ENCODE results near the gene MPHOSPH9. TPM values are rescaled to one million over a fixed set of nuclear protein-coding genes. Genes with fewer than 3 reads are reported as not detected.

The MPHOSPH9 gene
- total RNA-seq, 1 donor from 2014 or later, result 52.6 TPM

GRCh38 chr12:123180171-123180570 is 52.8 kb downstream of the MPHOSPH9 start:
- DNase-seq (ENCODE audit: low read depth), result no peak
- TF ChIP-seq CTCF (conservative IDR thresholded peaks at IDR 0.05; ENCODE audit: low read depth, low read length), result no peak
- H3K4me3 ChIP-seq (ENCODE audit: low read depth, low read length), result no peak overlapping the region

GRCh38 chr12:123171967-123172366 is 61.0 kb downstream of the MPHOSPH9 start:
- no peak for DNase-seq (ENCODE audit: low read depth)
- H3K4me3 ChIP-seq (ENCODE audit: low read depth, low read length), result no peak overlapping the region
- no peak for TF ChIP-seq CTCF (conservative IDR thresholded peaks at IDR 0.05; ENCODE audit: low read depth, low read length)

- no peak for DNase-seq (ENCODE audit: low read depth)
- no peak for TF ChIP-seq CTCF (conservative IDR thresholded peaks at IDR 0.05; ENCODE audit: low read depth, low read length)
- no peak overlapping the region for H3K4me3 ChIP-seq (ENCODE audit: low read depth, low read length)
Observed at GRCh38 chr12:123167329-123167728, 65.6 kb downstream of the MPHOSPH9 start.

GRCh38 chr12:123165537-123165936 is 67.4 kb downstream of the MPHOSPH9 start:
- no peak overlapping the region for H3K4me3 ChIP-seq (ENCODE audit: low read depth, low read length)
- TF ChIP-seq CTCF (conservative IDR thresholded peaks at IDR 0.05; ENCODE audit: low read depth, low read length), result no peak
- DNase-seq (ENCODE audit: low read depth), result no peak

GRCh38 chr12:123164710-123165261 is 68.2 kb downstream of the MPHOSPH9 start:
- no peak overlapping the region for H3K4me3 ChIP-seq (ENCODE audit: low read depth, low read length)
- peak; percentile 52 for DNase-seq (ENCODE audit: low read depth)
- TF ChIP-seq CTCF (conservative IDR thresholded peaks at IDR 0.05; ENCODE audit: low read depth, low read length), result no peak

- peak overlapping the region; percentile 35 for H3K4me3 ChIP-seq (ENCODE audit: low read depth, low read length)
- DNase-seq (ENCODE audit: low read depth), result peak; percentile 88
- TF ChIP-seq CTCF (conservative IDR thresholded peaks at IDR 0.05; ENCODE audit: low read depth, low read length), result no peak
Observed at GRCh38 chr12:123164222-123164621, 68.7 kb downstream of the MPHOSPH9 start.

GRCh38 chr12:123163227-123163626 is 69.7 kb downstream of the MPHOSPH9 start:
- no peak overlapping the region for H3K4me3 ChIP-seq (ENCODE audit: low read depth, low read length)
- no peak for TF ChIP-seq CTCF (conservative IDR thresholded peaks at IDR 0.05; ENCODE audit: low read depth, low read length)
- DNase-seq (ENCODE audit: low read depth), result no peak

All from epithelial cell of proximal tubule (primary cell).